SK-N-MC (cell line): ENCODE results near the gene NEK9.

Experiments
- EZH2 ChIP-seq: fragments of 200-600 bp; sonication (generic); IDR thresholded peaks from one replicate; pipeline ENCODE4 v1.6.1; 2017; ENCODE audit warnings: antibody characterized with exemption
- POLR2AphosphoS5 ChIP-seq: IDR thresholded peaks from 2 replicates; pipeline ENCODE4 v1.6.1; 2012; ENCODE audit warnings: mild to moderate bottlenecking, low read depth, low read length, borderline replicate concordance

GRCh38 chr14:75041613-75042012 is 85.2 kb downstream of the NEK9 start:
- TF ChIP-seq POLR2AphosphoS5 = no peak
- no peak for TF ChIP-seq EZH2
